ENCODE results near the gene SON.
"Not testable (repeated sequence)": the region's sequence is repeated elsewhere in the genome, so short reads cannot be mapped to it uniquely, and the experiment has no call there.

SON gene

GRCh38 chr21:33542640-33543504 is at the start of gene SON:
Gene SON, plus strand, starts transcription at chr21:33543038. Its CDS starts 55 bp downstream, at chr21:33543093.
- DNase-seq: peak; percentile 100

GRCh38 chr21:33493756-33494155 is 49.1 kb upstream of the SON start:
- DNase-seq: no peak

- no peak for DNase-seq
Measured at GRCh38 chr21:33495743-33496142, 47.1 kb upstream of the SON start.

- peak; percentile 40 for DNase-seq
Measured at GRCh38 chr21:33496345-33496744, 46.5 kb upstream of the SON start.

- no peak for DNase-seq
Measured at GRCh38 chr21:33505833-33506232, 37.0 kb upstream of the SON start.

GRCh38 chr21:33507003-33507402 is 35.8 kb upstream of the SON start:
- not testable (repeated sequence) for DNase-seq

- no peak for DNase-seq
Measured at GRCh38 chr21:33510826-33511225, 32.0 kb upstream of the SON start.

- DNase-seq: no peak
Measured at GRCh38 chr21:33511639-33512038, 31.2 kb upstream of the SON start.

GRCh38 chr21:33512481-33512880 is 30.4 kb upstream of the SON start:
- no peak for DNase-seq

GRCh38 chr21:33514229-33514628 is 28.6 kb upstream of the SON start:
- no peak for DNase-seq

- no peak for DNase-seq
Measured at GRCh38 chr21:33518899-33519298, 23.9 kb upstream of the SON start.

- DNase-seq: no peak
Measured at GRCh38 chr21:33522297-33522952, 20.4 kb upstream of the SON start.

GRCh38 chr21:33522953-33523349 is 19.9 kb upstream of the SON start:
- DNase-seq: no peak

GRCh38 chr21:33531007-33531406 is 11.8 kb upstream of the SON start:
- no peak for DNase-seq

- no peak for DNase-seq
Measured at GRCh38 chr21:33537212-33537611, 5.6 kb upstream of the SON start.

- DNase-seq: no peak
Measured at GRCh38 chr21:33539616-33540015, 3.2 kb upstream of the SON start.

- DNase-seq: peak; percentile 19
Measured at GRCh38 chr21:33540711-33541104, 2.1 kb upstream of the SON start.

- peak; percentile 68 for DNase-seq
Measured at GRCh38 chr21:33541105-33541711, 1.6 kb upstream of the SON start.

- DNase-seq: peak; percentile 94
Measured at GRCh38 chr21:33541756-33542639, 840 bp upstream of the SON start, which contains the start of gene GART. Gene GART, minus strand, starts transcription at chr21:33542117. Its CDS starts 2,802 bp downstream, at chr21:33539315.

GRCh38 chr21:33543505-33544129 is 779 bp downstream of the SON start:
- peak; percentile 32 for DNase-seq

GRCh38 chr21:33544451-33545195 is 1.8 kb downstream of the SON start:
- no peak for DNase-seq

Data from NCI-H69 (cell line).